ENCODE measurements around the gene SHD. TPM values are rescaled to one million over a fixed set of nuclear protein-coding genes. Genes with fewer than 3 reads are reported as not detected.

The SHD gene
- total and polyA plus RNA-seq, 2 of the 8 experiments (the other 6 are each of a cell fraction or from before 2014, with no cell fraction given) = 5.8 to 10.7 TPM

GRCh38 chr19:4294389-4294788 is 15.3 kb downstream of the SHD start (continued):
- TF ChIP-seq CEBPB (IDR thresholded peaks at IDR 0.05; ENCODE audit: low read depth, low read length) (no peak), ASH2L (IDR thresholded peaks at IDR 0.05; ENCODE audit: low read length) (no peak), CHD1 (IDR thresholded peaks at IDR 0.05; ENCODE audit: low read depth, low read length) (no peak)
